SKM-1 (cell line): ENCODE measurements around the gene HNRNPL.
"Not testable (repeated sequence)": the region's sequence is repeated elsewhere in the genome, so short reads cannot be mapped to it uniquely, and the experiment has no call there.

Experiments used
- DNase-seq: peaks from one replicate; lab custom pipeline; 2025; ENCODE audit not compliant: unreplicated experiment; lab: John Stamatoyannopoulos, UW

Gene HNRNPL

DNA sequence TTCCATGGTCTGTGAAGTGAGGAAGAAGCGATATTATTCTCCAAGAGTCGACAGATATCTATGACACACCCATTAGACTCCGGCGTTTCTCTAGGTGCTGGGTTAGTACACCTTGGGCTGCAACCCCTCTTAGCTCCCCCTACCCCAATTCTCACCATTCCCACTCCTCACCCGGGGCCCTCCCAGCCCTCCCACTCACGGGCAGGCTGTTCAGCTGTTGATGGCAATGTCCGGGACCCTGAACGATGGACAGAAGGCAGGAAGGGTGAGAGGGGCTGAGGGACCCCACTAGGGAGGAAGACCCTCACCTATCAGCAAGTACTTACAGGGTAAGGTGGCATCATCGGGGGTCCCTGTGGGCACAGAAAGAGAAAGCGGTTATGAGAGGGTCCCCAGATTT is 46.2 kb downstream of the HNRNPL start:
- no peak for DNase-seq

DNA sequence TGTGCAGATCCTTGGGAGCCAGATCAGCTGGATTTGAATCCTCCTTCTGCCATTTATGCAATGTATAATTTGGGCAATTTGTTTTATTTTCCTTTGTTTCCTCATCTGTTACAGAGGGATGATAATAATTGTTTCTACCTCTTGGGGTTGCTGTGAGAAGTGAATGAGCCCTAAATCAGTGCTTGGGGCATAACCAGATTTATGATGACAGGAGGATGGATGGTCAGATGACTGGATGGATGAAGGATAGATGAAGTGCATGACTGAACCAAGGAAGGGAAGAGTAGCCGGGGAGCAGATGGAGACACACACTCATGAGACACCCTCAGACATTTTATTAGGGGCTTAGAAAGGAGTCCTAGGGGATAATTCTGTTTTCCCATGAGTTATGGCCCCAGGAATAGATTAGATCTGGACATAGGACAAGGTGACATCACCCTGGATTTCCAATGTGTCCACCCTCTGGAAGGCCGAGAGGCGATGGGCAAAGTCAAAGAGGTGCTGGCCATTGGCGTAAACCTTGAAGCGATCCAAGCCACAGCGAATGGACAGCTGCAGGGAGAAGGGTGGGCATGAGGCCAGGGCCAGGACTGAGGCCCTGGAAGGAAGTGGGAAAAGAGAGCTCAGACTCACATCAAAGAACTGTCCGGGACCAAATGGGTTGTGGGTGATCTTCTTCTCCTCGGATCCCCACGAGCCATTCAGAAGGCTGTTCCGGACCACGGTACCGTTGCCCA is 48.3 kb downstream of the HNRNPL start:
- no peak for DNase-seq

GRCh38 chr19:38800577-38801347 is 49.0 kb downstream of the HNRNPL start:
- no peak for DNase-seq

DNA sequence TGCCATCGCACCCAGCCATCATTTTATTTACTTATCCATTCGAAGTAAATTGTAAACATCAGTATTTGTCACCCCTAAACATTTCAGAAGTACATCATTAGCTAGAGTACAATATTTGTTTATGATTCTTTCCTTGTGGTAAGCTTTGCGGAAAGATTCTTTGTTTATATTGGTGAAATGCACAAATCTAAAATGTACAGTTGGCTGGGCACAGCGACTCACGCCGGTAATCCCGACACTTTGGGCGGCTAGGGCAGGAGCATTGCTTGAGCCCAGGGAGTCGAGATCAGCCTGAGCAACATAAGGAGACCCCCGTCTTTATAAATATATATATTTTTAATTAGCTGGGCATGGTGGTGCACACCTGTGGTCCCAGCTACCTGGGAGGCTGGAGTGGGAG is 50.7 kb downstream of the HNRNPL start:
- no peak for DNase-seq

DNA sequence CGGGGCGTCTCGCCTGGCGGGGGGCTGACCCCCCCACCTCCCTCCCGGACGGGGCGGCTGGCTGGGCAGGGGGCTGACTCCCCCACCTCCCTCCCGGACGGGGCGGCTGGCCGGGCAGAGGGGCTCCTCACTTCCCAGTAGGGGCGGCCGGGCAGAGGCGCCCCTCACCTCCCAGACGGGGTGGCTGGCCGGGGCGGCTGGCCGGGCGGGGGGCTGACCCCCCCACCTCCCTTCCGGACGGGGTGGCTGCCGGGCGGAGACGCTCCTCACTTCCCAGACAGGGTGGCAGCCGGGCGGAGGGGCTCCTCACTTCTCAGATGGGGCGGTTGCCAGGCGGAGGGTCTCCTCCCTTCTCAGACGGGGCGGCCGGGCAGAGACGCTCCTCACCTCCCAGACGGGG is 52.0 kb downstream of the HNRNPL start:
- not testable (repeated sequence) for DNase-seq

DNA sequence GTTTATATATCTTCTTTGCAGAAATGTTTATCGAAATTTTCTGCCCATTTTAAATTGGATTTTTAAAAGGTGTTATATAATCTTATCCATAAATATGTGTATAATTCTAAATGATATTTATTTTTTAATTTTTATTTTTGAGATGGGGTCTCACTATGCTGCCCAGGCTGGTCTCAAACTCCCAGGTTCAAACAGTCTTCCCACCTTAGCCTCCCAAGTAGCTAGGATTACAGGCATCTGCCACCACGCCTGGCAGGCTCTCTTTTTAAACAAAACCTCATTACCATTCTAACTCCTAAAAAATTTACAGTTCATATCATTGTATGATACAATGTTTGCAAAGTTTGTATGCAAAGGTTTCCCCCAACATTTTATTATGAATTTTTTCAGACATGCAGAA is 53.6 kb downstream of the HNRNPL start:
- DNase-seq: no peak

GRCh38 chr19:38795549-38795948 is 54.2 kb downstream of the HNRNPL start:
- no peak for DNase-seq

DNA sequence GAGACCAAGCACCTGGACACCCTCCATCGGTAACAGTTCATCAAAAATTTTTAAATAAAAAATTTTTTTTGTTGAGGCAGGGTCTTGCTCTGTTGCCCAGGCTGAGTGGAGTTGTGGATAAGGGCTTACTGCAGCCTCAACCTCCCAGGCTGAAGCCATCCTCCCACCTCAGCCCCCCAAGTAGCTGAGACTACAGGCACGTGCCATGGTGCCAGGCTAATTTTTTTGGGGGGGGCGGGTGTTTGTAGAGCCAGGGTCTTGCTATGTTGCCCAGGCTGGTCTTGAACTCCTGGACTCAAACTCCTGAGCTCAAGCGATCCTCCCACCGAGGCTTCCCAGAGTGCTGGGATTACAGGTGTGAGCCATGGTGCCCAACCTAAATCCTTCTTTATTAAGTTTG is 56.1 kb downstream of the HNRNPL start:
- DNase-seq: no peak

- DNase-seq: no peak
These were observed 56.6 kb downstream of the HNRNPL start for GRCh38 chr19:38793177-38793576.

- DNase-seq: no peak
These were observed 57.3 kb downstream of the HNRNPL start for GRCh38 chr19:38792250-38793111.

DNA sequence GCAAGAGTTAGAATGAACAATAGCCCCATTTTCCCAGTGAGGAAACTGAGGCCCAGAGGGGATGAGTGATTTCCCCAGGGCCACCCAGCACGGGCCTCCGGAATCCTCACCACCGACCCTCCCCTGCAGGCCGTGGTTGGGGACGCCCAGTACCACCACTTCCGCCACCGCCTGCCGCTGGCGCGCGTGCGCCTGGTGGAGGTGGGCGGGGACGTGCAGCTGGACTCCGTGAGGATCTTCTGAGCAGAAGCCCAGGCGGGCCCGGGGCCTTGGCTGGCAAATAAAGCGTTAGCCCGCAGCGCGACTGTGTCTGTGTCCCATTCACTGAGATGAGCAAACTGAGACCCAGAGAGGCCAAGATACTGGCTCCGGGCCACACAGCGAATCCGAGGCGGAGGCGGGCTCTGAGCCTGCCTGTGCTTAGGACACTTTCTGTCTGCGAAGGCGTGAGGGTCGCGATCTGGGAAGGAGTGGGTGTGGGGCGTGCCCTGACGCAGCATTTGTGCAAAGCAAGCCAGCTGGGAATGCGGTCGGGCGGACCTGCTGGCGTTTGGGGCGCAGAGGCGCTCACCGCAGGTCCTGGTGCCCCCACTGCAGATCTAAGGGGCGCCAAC is 58.2 kb downstream of the HNRNPL start:
- not testable (repeated sequence) for DNase-seq

DNA sequence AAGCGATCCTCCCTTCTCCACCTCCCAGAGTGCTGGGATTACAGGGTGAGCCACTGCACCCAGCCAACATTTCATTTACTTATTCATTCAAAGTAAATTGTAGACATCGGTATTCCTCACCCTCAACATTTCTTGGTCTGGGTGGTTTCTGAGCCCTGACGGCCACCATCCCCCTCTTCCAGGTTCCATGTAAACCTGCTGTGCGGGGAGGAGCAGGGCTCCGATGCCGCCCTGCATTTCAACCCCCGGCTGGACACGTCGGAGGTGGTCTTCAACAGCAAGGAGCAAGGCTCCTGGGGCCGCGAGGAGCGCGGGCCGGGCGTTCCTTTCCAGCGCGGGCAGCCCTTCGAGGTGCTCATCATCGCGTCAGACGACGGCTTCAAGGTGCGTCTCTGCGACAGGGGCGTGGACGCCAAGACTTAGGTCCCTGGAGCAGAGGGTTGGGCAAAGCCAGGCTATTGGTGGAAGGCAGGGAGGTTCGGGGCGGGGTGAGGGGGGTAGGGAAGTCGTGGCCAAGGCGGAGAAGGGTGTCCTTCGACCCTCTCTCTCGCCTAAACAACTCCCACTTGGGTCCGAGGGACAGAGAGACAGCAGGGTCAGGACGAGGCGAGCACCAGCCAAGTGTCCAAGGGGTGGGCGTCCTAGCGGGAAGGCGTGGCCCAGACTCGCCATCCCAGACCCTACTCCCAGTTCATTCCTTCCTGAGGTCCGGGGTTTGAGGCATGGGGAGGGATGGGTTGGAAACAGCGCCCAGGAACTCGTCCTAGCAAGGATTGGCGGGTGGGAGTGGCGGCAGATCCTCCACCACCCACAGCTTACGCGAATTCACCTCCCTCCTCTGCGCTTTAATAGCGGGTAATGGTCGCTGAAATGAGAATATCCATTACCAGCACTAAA is 59.0 kb downstream of the HNRNPL start:
- DNase-seq: not testable (repeated sequence)

GRCh38 chr19:38788478-38789243 is 61.1 kb downstream of the HNRNPL start, which contains the start of gene LGALS7B:
TSS of gene LGALS7B (plus strand) at chr19:38789200. CDS start at chr19:38789227, 27 bp downstream.
- DNase-seq: no peak

- DNase-seq: no peak
These were observed 63.1 kb downstream of the HNRNPL start for GRCh38 chr19:38786572-38787265.
